ENCODE measurements around the gene ADCY10.

GRCh38 chr1:167791281-167792187 lies 122.4 kb downstream of the ADCY10 start:
- TF ChIP-seq, protein P1, sequence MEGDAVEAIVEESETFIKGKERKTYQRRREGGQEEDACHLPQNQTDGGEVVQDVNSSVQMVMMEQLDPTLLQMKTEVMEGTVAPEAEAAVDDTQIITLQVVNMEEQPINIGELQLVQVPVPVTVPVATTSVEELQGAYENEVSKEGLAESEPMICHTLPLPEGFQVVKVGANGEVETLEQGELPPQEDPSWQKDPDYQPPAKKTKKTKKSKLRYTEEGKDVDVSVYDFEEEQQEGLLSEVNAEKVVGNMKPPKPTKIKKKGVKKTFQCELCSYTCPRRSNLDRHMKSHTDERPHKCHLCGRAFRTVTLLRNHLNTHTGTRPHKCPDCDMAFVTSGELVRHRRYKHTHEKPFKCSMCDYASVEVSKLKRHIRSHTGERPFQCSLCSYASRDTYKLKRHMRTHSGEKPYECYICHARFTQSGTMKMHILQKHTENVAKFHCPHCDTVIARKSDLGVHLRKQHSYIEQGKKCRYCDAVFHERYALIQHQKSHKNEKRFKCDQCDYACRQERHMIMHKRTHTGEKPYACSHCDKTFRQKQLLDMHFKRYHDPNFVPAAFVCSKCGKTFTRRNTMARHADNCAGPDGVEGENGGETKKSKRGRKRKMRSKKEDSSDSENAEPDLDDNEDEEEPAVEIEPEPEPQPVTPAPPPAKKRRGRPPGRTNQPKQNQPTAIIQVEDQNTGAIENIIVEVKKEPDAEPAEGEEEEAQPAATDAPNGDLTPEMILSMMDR (IDR thresholded peaks at IDR 0.05), result no peak
- no peak for TF ChIP-seq EZH2phosphoT487 (IDR thresholded peaks at IDR 0.05)
